ENCODE data around the gene EGR1.

Gene EGR1

DNA sequence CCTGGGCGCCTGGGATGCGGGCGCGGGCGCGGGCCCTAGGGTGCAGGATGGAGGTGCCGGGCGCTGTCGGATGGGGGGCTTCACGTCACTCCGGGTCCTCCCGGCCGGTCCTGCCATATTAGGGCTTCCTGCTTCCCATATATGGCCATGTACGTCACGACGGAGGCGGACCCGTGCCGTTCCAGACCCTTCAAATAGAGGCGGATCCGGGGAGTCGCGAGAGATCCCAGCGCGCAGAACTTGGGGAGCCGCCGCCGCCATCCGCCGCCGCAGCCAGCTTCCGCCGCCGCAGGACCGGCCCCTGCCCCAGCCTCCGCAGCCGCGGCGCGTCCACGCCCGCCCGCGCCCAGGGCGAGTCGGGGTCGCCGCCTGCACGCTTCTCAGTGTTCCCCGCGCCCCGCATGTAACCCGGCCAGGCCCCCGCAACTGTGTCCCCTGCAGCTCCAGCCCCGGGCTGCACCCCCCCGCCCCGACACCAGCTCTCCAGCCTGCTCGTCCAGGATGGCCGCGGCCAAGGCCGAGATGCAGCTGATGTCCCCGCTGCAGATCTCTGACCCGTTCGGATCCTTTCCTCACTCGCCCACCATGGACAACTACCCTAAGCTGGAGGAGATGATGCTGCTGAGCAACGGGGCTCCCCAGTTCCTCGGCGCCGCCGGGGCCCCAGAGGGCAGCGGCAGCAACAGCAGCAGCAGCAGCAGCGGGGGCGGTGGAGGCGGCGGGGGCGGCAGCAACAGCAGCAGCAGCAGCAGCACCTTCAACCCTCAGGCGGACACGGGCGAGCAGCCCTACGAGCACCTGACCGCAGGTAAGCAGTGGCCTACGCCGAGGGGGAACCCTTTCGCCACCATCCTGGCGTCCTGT, at the start of gene EGR1:
Gene EGR1, plus strand, starts transcription at position 219 of the 864 bp plus-strand sequence. Its CDS starts 283 bp downstream, at position 502.
- peak; percentile 87 for DNase-seq (ENCODE audit: insufficient read length, low spot score)
- no peak for FAIRE-seq

DNA sequence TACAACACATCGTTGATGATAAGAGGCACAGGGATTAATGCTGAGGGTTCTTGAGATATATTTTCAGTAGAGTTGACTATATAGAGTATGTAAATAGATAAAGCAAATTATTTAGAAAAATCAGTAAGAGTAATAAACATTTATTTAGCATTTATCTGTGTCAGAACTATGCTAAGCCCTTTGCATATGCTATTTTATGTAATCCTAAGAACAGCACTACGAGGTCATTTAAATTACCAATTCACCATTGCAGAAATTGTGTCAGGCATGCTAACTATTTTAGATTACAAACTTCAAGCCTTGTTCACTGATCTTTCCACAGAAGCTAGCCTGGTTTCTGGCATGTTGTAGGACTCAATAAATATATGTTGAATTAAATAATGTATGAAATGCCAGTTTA, 46.8 kb upstream of the EGR1 start:
- FAIRE-seq (no peak), DNase-seq (ENCODE audit: insufficient read length, low spot score) (no peak)

DNA sequence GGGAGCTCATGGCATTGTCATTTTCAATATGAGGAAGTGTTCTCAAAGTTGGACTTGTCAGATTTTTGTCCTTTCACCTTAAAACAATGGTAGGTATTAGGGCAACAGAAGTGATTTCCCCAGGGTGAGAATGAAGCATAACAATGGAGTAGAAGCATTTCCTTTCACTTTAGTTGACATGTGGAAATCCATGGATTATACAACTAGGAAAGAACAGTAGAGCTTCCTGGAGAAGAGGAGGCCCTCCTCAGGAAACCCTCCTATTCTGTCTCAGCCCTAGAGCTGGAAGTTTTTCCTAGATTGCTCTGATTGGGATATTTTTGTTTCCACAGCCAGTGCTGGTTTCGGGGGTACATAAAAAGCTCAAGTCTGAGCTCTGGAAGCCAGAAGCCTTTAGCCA, 40.2 kb upstream of the EGR1 start:
- FAIRE-seq (no peak), DNase-seq (ENCODE audit: insufficient read length, low spot score) (no peak)

DNA sequence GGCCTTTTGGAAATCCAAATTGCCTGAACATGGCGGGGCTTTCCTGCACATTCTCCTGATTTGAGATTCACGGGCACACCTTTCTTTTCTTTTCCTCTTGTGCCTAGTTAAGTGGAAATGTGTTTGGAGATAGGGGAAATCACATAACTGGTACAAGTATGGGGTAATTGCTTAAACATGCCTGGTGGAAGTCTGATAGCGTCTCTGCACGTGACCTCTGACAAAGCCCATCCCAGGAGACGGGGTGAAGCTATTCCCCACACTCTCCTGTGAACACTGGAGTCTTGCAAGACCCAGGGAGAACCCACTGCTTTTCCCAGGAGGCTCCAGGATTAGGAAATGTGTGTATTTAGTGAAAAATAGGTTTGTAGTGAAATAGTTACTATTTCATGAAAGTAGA, 29.3 kb upstream of the EGR1 start:
- FAIRE-seq (no peak), DNase-seq (ENCODE audit: insufficient read length, low spot score) (no peak)

DNA sequence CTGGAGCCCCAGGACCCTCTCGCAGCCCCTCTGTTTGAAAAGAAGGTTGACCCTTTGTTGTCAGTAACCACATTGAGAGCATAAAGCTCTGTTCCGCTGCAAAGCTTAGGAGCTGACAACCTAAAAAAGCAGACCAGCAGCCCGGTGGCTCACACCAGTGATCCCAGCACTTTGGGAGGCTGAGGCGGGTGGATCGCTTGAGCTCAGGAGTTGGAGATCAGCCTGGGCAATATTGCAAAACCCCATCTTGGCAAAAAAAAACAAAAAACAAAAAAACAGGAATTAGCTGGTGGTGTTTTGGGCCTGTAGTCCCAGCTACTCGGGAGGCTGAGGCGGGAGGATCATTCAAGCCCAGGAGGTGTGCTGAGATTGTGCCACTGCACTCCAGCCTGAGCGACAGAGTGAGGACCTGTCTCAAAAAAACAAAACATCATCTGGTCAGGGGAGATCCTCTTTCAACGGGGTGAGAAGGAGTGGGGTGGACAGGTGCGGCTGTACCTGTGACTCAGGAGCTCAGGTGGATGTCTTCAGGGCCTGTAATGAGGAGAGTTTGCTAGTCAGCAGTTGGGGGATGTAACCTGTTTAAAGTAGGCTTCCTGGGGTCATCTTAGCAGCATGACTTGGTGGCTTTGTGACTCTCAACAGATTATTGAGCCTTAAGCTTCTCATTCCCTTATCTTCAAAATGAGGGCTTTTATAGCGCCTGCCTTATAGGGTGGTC, 27.1 kb upstream of the EGR1 start:
- FAIRE-seq = no peak
- no peak for DNase-seq (ENCODE audit: insufficient read length, low spot score)

DNA sequence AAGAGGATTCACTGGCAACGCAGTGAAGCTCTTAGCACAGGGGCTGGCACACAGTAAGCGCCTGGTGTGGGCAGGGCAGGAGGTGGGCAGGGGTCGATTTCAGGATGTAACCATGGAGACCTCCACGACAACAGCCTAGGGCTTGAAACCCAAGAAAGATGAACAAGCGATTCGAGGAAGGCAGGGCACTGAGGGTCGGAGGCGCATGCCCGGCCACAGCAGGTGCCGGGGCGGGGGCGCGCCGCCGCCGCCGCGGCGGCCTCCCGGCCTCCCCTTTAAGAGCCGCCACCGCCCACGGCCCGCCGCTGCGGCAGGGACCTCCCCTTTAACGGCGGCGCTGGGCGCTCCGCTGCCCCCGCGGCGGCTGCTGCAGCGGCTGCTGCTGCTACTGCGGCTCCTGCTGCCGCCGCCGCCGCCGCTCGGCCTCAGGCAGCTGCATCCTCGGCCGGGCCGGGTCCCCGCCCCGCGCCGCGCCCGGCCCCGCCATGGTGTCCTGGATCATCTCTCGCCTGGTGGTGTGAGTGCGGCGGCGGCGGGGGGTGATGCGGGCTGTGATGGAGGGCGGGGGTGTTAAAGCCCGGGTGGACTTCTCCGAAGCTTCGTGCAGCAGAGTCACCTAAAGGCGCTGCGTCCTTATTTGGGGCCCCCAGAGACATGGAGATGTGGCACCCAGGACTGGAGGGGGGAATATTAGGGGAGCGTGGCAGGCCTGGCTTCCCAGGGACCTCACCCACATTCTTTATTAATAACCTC, 26.4 kb upstream of the EGR1 start, which contains the start of gene REEP2:
Gene REEP2, plus strand, starts transcription at position 334 of the 753 bp plus-strand sequence. Its CDS starts 152 bp downstream, at position 486.
- peak; percentile 39 for FAIRE-seq
- peak; percentile 84 for DNase-seq (ENCODE audit: insufficient read length, low spot score)

DNA sequence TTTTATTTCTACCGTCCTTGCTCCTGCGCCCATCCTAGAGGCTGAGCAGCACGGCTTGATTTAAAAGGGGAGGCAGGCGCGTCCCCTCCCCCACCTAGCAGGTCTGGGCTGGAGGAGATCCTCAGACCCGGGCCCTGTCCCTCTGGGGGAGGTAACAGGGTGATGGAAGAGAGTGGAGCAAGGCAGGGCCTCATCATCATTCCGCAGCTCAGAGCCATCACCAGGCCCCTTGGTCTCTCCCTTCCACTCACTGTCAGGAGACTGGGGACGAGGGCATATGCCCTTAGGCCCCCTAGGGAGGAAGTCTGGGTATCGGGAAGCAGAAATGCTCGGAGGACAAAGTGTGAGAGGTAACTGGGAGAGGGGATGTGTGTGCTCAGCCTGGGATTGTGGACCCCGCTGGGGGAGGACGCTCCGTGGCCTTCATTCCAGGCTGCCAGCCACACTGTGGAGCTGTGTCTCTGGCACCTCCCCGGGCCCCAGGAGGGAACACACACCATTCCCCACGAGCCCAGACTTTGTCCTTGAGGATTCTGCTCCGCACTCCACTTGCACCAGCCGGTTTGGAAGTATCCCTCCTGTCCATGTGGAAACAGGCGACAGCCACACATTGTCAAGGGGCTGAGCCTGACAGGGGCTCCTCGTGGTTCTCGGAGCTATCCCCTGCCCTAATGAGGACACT, 25.7 kb upstream of the EGR1 start:
- no peak for FAIRE-seq
- DNase-seq (ENCODE audit: insufficient read length, low spot score) = peak; percentile 36

DNA sequence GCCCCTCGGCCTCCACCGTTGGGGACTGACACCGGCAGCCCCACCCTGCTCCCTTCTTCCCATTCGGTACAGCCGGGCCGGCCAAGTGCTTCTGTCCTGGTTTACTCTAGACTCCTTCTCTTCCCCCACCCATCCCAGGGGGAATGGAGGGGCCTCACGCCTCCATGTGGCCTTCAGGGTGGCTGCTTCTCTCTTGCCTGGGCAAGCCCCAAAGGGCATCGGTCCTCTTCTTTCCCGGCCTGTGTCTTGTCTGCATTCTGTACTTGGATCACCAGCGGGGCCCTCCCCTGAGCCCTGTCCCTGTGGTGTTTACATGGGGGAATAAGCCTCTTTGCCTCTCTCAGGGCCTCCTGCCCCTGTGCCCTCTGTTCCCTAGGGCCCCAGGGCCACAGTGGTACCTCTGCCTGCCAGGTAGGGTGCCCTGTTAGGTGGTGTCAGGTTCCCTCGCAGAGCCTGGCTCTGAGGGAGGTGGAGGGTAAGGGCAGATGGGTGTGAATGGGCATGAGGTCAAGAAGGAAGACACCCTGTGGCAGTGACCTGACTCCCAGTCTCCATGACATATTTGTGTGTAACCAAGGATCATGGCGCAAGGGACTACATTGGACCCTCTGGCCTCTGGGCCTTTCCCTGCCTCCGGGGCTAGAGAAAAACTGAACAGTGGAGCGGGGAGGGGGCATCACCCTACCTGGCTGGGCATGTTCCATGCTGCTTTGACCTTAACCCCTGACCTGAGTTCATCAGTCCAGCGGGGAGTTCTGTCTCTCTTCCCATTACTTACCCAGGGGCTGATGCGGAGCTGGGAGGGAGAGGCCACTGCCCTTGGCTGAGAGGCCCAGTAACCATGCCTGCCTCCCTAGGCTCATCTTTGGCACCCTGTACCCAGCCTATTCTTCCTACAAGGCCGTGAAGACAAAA, 24.9 kb upstream of the EGR1 start:
- FAIRE-seq = no peak
- DNase-seq (ENCODE audit: insufficient read length, low spot score) = no peak

DNA sequence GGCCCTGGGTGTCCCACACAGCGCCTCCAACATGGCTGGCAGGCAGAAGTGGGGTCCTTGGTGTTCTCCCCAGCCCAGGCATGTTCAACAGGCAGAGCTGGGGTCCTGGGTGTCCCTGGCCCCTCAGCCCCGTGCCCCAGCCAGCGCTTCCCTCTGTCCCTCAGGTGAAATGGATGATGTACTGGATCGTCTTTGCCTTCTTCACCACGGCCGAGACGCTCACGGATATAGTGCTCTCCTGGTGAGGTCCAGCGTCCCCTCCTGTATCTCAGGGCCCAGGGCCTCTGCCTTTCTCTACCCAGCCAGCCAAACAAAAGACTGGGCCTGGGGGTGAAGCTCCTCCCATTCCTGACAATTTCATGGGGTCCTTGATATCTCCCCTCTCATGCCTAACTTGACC, 24.1 kb upstream of the EGR1 start:
- DNase-seq (ENCODE audit: insufficient read length, low spot score) (no peak), FAIRE-seq (no peak)

DNA sequence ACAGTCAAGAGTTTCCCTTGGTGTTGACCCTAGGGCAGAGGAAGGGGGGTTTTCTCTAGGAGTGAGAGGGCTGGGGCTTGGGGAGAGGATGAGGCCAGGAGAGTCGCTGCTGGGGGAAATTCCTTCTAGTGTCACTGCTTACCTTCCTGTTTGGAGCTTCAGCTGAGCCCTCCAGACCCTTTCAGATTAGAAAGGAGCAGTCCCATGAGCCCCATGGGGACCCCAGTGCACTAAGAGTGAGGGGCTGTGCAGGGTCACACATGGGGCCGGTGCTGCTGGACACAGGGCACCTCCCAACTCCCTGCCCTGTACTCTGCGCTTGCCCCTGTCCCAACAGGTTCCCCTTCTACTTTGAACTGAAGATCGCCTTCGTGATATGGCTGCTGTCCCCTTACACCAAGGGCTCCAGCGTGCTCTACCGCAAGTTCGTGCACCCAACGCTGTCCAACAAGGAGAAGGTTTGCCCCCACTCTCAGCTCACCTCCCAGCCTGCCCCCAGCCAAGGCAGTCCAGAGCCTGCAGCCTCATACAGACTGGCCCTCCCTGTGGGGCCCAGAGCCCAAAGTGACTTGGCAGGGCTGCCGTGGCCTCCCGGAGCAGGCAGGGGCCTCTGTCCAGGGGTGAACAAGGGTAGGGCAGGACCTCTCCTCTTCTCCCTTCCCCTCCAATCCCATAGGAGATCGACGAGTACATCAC, 21.1 kb upstream of the EGR1 start:
- DNase-seq (ENCODE audit: insufficient read length, low spot score) = no peak
- no peak for FAIRE-seq

DNA sequence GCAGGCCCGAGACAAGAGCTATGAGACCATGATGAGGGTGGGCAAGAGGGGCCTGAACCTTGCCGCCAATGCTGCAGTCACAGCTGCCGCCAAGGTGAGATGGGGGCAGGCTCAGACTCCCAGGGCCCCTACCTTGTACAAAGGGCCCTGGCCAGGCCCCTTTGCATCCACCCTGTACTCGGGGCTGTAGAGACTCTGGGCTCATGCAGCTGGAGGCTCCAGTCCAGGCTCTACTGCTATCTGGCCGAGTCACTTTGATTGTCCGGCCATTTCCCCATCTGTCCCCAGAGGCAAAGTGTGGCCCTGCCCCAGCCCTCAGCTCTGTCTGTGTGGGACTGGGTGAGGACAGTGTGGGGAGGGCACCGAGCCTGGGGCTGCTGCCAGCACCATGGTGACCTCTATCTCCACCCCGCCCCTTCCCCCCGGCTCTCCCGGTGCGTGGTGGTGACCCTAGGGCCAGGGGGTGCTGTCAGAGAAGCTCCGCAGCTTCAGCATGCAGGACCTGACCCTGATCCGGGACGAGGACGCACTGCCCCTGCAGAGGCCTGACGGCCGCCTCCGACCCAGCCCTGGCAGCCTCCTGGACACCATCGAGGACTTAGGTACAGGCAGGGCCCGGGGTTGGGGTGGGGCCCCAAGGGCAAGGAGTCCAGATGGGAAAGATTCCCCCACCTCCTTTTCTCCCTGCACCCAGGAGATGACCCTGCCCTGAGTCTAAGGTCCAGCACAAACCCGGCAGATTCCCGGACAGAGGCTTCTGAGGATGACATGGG, 20.3 kb upstream of the EGR1 start:
- FAIRE-seq (no peak), DNase-seq (ENCODE audit: insufficient read length, low spot score) (no peak)

DNA sequence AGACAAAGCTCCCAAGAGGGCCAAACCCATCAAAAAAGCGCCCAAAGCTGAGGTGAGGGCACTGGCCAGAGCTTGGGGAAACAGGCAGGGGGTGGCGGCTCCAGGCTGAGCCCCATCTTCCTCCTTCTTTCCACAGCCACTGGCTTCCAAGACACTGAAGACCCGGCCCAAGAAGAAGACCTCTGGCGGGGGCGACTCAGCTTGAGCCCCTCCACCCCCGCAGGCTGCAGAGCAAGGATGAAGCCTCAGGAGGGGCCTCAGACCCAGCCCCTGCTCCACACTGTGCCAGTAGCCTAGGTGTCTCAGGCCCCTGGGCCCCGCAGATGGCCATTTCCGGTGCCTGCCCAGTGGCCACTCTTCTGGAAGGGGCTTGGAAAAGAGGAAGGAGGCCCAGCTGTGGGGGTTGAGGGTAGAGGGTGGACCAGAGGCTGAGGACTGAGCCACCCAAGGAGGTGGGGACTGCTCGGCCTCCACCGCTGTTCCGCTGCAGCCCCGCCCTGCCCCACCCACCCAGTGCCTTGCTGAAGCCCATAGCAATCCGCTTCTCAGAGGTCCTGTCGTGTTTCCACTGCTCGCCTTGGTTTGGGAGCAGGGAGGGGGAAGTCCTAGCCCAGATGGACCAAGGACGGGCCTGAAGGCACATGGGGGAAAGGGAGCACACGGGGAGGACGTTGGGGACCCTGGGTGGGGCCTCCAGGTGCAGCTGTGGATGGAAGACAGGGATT, 19.6 kb upstream of the EGR1 start:
- DNase-seq (ENCODE audit: insufficient read length, low spot score) (no peak), FAIRE-seq (no peak)

DNA sequence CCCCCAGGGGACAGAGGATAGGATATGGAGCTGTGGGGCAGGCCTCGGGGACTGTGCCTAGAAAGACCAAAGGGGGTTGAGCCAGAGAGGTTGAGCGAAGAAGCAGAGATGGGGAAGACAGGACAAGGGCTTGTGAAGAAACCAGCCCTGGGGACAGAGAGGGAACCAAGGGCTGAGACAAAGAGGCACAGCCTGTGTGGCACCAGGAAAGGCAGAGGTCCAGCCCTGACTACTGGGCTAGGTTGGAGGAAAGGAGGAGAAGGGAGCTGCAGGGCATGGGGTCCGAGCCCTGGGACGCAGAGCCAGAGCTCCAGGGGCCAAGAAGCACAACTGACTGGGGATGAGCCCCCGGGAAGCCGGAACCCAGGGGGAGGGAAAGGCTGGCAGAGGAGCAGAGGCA, 17.2 kb upstream of the EGR1 start:
- FAIRE-seq = no peak
- DNase-seq (ENCODE audit: insufficient read length, low spot score) = no peak

DNA sequence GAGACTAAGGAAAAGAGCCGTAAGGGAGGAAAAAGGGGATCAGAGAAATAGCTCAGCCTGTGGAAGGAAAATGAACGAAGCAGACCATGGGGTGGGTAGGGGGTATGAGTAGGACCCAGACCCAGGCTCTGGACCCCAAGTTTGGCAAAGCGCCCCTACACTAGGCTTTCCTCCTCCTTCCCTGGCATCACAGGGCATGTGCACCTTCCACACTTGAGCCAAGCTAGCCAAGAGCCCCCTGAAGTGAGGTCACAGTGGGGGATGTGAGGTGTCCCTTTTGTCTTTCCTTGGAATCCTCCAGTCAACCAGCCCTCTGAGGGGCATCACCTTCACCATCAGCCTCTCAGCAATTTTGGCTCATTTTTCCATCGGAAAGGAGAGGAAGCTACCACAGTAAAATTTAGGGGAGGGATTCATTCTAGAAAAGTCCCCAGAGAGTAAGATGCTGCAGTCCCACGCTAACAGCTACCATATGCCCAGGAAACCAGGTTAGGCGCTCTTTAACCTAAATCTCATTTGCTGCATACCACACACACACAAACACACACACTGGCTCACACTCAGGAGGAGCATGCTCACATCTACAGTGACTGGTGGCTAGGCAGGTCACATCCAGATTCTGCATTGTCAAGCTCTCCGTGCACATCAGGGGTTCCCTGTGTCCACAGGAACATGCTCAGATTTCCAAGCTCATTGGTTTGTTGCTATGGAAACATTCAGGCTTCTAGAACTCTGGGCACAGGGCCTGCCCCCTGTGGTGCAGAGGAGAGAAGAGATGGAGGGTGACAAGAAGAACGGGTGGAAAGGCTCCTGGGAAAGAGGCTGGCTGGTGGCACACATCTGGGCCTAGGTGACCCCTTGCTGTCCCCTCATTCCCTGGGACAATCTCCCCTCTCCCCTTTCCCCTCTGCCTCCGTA, 16.5 kb upstream of the EGR1 start:
- DNase-seq (ENCODE audit: insufficient read length, low spot score) = no peak
- no peak for FAIRE-seq

DNA sequence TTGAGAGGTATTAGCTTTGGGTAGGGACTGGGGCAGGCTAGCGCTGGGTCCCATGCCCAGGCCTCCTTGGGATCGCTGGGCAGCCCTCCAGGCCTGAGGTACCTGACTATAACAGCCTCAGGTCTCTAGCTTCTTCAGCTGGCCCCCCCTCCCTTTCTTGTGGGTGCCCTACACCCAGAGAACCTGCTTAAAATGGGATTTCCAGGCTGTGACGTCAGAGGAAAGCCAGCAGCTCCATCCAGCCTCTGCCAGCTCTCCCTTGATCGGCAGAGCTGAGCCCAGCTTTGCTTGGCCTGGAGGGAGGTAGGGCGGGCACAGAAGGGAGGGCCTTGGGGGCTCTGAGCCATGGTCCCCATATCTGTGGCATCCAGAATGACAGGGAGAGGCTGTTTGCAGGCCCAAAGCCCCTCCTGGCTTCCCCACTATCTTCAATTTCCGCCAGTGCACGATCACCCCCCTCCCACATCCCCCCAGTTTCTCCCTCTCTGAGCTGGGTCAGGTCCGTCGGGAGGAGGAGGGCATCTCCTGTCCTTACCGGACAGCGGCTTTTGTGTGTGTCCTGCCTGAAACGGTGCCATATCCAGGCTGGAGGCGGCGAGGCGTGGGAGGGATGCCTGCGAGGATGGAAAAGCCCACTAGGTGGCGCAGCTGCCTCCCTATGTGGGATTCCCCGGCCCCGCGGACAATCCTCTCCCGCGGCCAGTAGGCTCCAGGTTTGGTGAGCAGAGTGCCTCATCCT, 15.6 kb upstream of the EGR1 start:
- FAIRE-seq (peak; percentile 94), DNase-seq (ENCODE audit: insufficient read length, low spot score) (peak; percentile 97)

DNA sequence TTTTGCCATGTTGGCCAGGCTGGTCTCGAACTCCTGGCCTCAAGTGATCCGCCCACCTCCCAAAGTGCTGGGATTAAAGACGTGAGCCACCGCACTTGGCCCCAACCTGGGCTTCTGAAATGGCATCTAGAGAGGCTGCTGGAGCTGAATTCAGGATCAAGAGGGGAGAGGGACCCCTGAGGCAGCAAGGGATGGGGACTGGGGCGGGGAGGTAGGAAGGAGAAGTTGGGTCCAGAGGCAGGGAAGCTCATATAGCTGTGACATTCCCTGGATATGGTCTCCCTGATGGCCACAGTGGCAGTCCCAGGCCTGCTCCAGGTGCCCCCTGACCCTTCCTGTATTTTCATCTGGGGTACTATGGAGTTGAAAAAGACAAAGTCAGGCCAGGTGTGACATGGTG, 14.3 kb upstream of the EGR1 start:
- no peak for DNase-seq (ENCODE audit: insufficient read length, low spot score)
- FAIRE-seq = no peak
